H9 (cell line): Measurements from ENCODE around the gene SOBP. TPM values are rescaled to one million over a fixed set of nuclear protein-coding genes. Genes with fewer than 3 reads are reported as not detected.

Experiments used
- DNase-seq: peaks from one replicate; pipeline ENCODE4 v3.0.0-alpha.2; 2017
- H2AFZ ChIP-seq: one replicate; pipeline ENCODE4 v1.6.1; 2013; ENCODE audit warnings: mild to moderate bottlenecking, low read length, control low read depth, moderate library complexity
- H2AK5ac ChIP-seq: 2 replicates; pipeline ENCODE4 v1.6.1; 2013; ENCODE audit warnings: low read length, control low read depth, mixed read lengths; ENCODE audit not compliant: insufficient read length
- H2BK120ac ChIP-seq: one replicate; pipeline ENCODE4 v1.6.1; 2013; ENCODE audit warnings: low read depth, mild to moderate bottlenecking, low read length, control low read depth, inconsistent platforms; ENCODE audit not compliant: poor library complexity, severe bottlenecking
- H2BK12ac ChIP-seq: 2 replicates; pipeline ENCODE4 v1.6.1; 2013; ENCODE audit warnings: low read length, control low read depth, mixed read lengths, low read depth; ENCODE audit not compliant: insufficient read length
- H2BK15ac ChIP-seq: 2 replicates; pipeline ENCODE4 v1.6.1; 2013; ENCODE audit warnings: low read depth, low read length, control low read depth
- H2BK20ac ChIP-seq: one replicate; pipeline ENCODE4 v1.6.1; 2013; ENCODE audit warnings: low read depth, mild to moderate bottlenecking, low read length, control low read depth, inconsistent platforms; ENCODE audit not compliant: poor library complexity, severe bottlenecking
- H2BK5ac ChIP-seq: 2 replicates; pipeline ENCODE4 v1.6.1; 2013; ENCODE audit warnings: low read length, control low read depth, mixed read lengths; ENCODE audit not compliant: insufficient read length
- H3K14ac ChIP-seq: 2 replicates; pipeline ENCODE4 v1.6.1; 2013; ENCODE audit warnings: low read length, control low read depth; ENCODE audit not compliant: insufficient read depth
- H3K18ac ChIP-seq: 2 replicates; pipeline ENCODE4 v1.6.1; 2013; ENCODE audit warnings: low read depth, mild to moderate bottlenecking, mixed read lengths, low read length, control low read depth; ENCODE audit not compliant: insufficient read length
- H3K23ac ChIP-seq: 2 replicates; pipeline ENCODE4 v1.6.1; 2013; ENCODE audit warnings: low read length, control low read depth, mixed read lengths, low read depth; ENCODE audit not compliant: insufficient read length
- H3K23me2 ChIP-seq: 2 replicates; pipeline ENCODE4 v1.6.1; 2013; ENCODE audit warnings: low read depth, mild to moderate bottlenecking, mixed read lengths, low read length, control low read depth; ENCODE audit not compliant: insufficient read length, poor library complexity, severe bottlenecking
- H3K27ac ChIP-seq: 2 replicates; pipeline ENCODE4 v1.5.1; 2013; ENCODE audit warnings: low read length, control low read depth, mixed read lengths, low read depth; ENCODE audit not compliant: insufficient read length
- H3K27me3 ChIP-seq: 2 replicates; pipeline ENCODE4 v1.6.1; 2013; ENCODE audit warnings: low read length, control low read depth, inconsistent platforms; ENCODE audit not compliant: insufficient read depth
- H3K4ac ChIP-seq: 2 replicates; pipeline ENCODE4 v1.6.1; 2013; ENCODE audit warnings: low read depth, mild to moderate bottlenecking, control low read depth, inconsistent platforms, low read length, moderate library complexity
- H3K4me1 ChIP-seq: 2 replicates; pipeline ENCODE4 v1.6.1; 2013; ENCODE audit warnings: low read length, control low read depth, inconsistent platforms; ENCODE audit not compliant: insufficient read depth
- H3K4me2 ChIP-seq: 2 replicates; pipeline ENCODE4 v1.6.1; 2013; ENCODE audit warnings: low read length, control low read depth, mixed read lengths; ENCODE audit not compliant: insufficient read length, insufficient read depth
- H3K56ac ChIP-seq: 2 replicates; pipeline ENCODE4 v1.6.1; 2013; ENCODE audit warnings: low read depth, mild to moderate bottlenecking, mixed read lengths, low read length, control low read depth; ENCODE audit not compliant: insufficient read length
- H3K79me1 ChIP-seq: 2 replicates; pipeline ENCODE4 v1.6.1; 2013; ENCODE audit warnings: low read depth, mild to moderate bottlenecking, moderate library complexity, low read length, control low read depth, inconsistent platforms; ENCODE audit not compliant: insufficient read depth, poor library complexity, severe bottlenecking
- H3K79me2 ChIP-seq: 2 replicates; pipeline ENCODE4 v1.6.1; 2013; ENCODE audit warnings: low read length, control low read depth, inconsistent platforms; ENCODE audit not compliant: insufficient read depth
- H3K9ac ChIP-seq: 2 replicates; pipeline ENCODE4 v1.6.1; 2013; ENCODE audit warnings: low read length, control low read depth, mixed read lengths; ENCODE audit not compliant: insufficient read length; ENCODE audit errors: extremely low read depth
- H3K9me3 ChIP-seq: one replicate; pipeline ENCODE4 v1.6.1; 2013; ENCODE audit warnings: low read depth, low read length, inconsistent platforms; ENCODE audit not compliant: control insufficient read depth
- H3T11ph ChIP-seq: one replicate; pipeline ENCODE4 v1.6.1; 2013; ENCODE audit warnings: mild to moderate bottlenecking, low read length, control low read depth, inconsistent platforms
- H4K20me1 ChIP-seq: one replicate; pipeline ENCODE4 v1.6.1; 2013; ENCODE audit not compliant: control insufficient read depth, insufficient read length, insufficient read depth
- H4K5ac ChIP-seq: 2 replicates; pipeline ENCODE4 v1.6.1; 2013; ENCODE audit warnings: low read depth, mild to moderate bottlenecking, mixed read lengths, low read length, control low read depth; ENCODE audit not compliant: insufficient read length
- H4K8ac ChIP-seq: replicated peaks from 2 replicates; pipeline ENCODE4 v1.6.1; 2013; ENCODE audit warnings: low read length, control low read depth, mixed read lengths, low read depth; ENCODE audit not compliant: insufficient read length
- H4K91ac ChIP-seq: 2 replicates; pipeline ENCODE4 v1.6.1; 2013; ENCODE audit warnings: low read depth, mild to moderate bottlenecking, moderate library complexity, mixed read lengths, low read length, control low read depth; ENCODE audit not compliant: insufficient read length
- H3K27ac Mint-ChIP-seq, 3 experiments: 2 replicates in 2 of 3; 3 replicates in 1 of 3; pipeline ENCODE4 v1.8.0; 2020 to 2021; ENCODE audit warnings: mixed read lengths in 3 of 3, mild to moderate bottlenecking in 1 of 3, moderate library complexity in 1 of 3
- H3K27me3 Mint-ChIP-seq: 2 replicates; pipeline ENCODE4 v1.8.0; 2021; ENCODE audit warnings: low read depth, mild to moderate bottlenecking, moderate library complexity, mixed read lengths
- H3K36me3 Mint-ChIP-seq, 3 experiments: 2 replicates in 2 of 3; 3 replicates in 1 of 3; pipeline ENCODE4 v1.8.0; 2020 to 2021; ENCODE audit warnings: low read depth in 3 of 3, mixed read lengths in 3 of 3; ENCODE audit not compliant: insufficient read depth in 1 of 3
- H3K4me1 Mint-ChIP-seq, 2 experiments: 2 replicates each; pipeline ENCODE4 v1.8.0; 2020; ENCODE audit warnings: mixed read lengths in 2 of 2
- H3K4me3 Mint-ChIP-seq, 2 experiments: 2 replicates in 1 of 2; 3 replicates in 1 of 2; pipeline ENCODE4 v1.8.0; 2020 to 2021; ENCODE audit warnings: mild to moderate bottlenecking in 2 of 2, mixed read lengths in 2 of 2, moderate library complexity in 1 of 2
- H3K9me3 Mint-ChIP-seq, 2 experiments: 2 replicates in 1 of 2; 3 replicates in 1 of 2; pipeline ENCODE4 v1.8.0; 2020; ENCODE audit warnings: mild to moderate bottlenecking in 2 of 2, mixed read lengths in 2 of 2, moderate library complexity in 1 of 2
- CTCF ChIP-seq: fragments of 200-600 bp; sonication (generic); conservative IDR thresholded peaks from 3 replicates; pipeline ENCODE4 v1.8.0; 2021; ENCODE audit warnings: antibody characterized with exemption, mild to moderate bottlenecking
- WGBS: extraction: QIAGEN DNeasy Blood & Tissue Kit; methylation state at CpG from one replicate; pipeline ENCODE4 v1.1.7; 2013; ENCODE audit warnings: missing lambda C conversion rate, low lambda C conversion rate, mixed read lengths; ENCODE audit not compliant: insufficient read length; ENCODE audit errors: extremely low coverage; 5-methylcytosine and 5-hydroxymethylcytosine counted together
- total RNA-seq: library from RNA; stranded (reverse); gene quantifications from 2 replicates; pipeline ENCODE4 v1.2.1, GENCODE V29; 2021

Gene SOBP
- total RNA-seq, 1 experiment from 2014 or later: 4.3 TPM

- H4K8ac ChIP-seq: no peak overlapping the region
- Mint-ChIP-seq H3K9me3 (no peaks in the 10 kb centered on the region), H3K4me1 (peaks cover 11% of the 10 kb centered on the region in 2 experiments), H3K27me3 (no peaks in the 10 kb centered on the region), H3K4me3 (no peak overlapping the region), H3K27ac (no peak overlapping the region; a peak in 1 of 7 replicates), H3K36me3 (peaks cover 0 to 4% (median 0%) of the 10 kb centered on the region in 3 experiments; a peak in 1 of 7 replicates)
- no peaks in the 10 kb centered on the region for H3K23me2 ChIP-seq
- H3K79me2 ChIP-seq: no peaks in the 10 kb centered on the region
- H3K4me1 ChIP-seq: no peaks in the 10 kb centered on the region; the same call in 1 of the 2 replicates
- no peaks in the 10 kb centered on the region for H4K20me1 ChIP-seq
- no peaks in the 10 kb centered on the region for H3K27me3 ChIP-seq
- H3K79me1 ChIP-seq: no peaks in the 10 kb centered on the region
- H2BK20ac ChIP-seq: no peak overlapping the region
- no peak overlapping the region for H3K14ac ChIP-seq
- no CpG with 5 or more reads among the region's 6 CpGs for WGBS
- H3T11ph ChIP-seq: no peak overlapping the region
- H3K4me2 ChIP-seq: no peak overlapping the region
- H2AFZ ChIP-seq: no peak overlapping the region
- no peak overlapping the region for H3K23ac ChIP-seq
- H2AK5ac ChIP-seq: no peak overlapping the region
- H3K4ac ChIP-seq: no peak overlapping the region
- no peak overlapping the region for H3K27ac ChIP-seq
- H3K9ac ChIP-seq: no peak overlapping the region
- no peak overlapping the region for H2BK15ac ChIP-seq
- H3K18ac ChIP-seq: no peak overlapping the region
- no peak overlapping the region for H2BK5ac ChIP-seq
- no peak overlapping the region for H4K91ac ChIP-seq
- no peak overlapping the region for H2BK120ac ChIP-seq
- no peak overlapping the region for H4K5ac ChIP-seq
- no peak overlapping the region for H2BK12ac ChIP-seq
- no peak for TF ChIP-seq CTCF
- H3K56ac ChIP-seq: no peak overlapping the region
- no peak for DNase-seq
- H3K9me3 ChIP-seq: no peaks in the 10 kb centered on the region
These were observed 83.0 kb downstream of the SOBP start for GRCh38 chr6:107572886-107573285.
